Suprapubic skin (tissue), 4 donors: ENCODE data around the gene TNPO2. TPM values are rescaled to one million over a fixed set of nuclear protein-coding genes. Genes with fewer than 3 reads are reported as not detected.

Experiments
- DNase-seq, 2 donors: peaks; one replicate each; pipeline ENCODE4 v3.0.0-alpha.2; 2019; ENCODE audit warnings: low spot score in 2 of 2
- H3K27ac ChIP-seq: fragments of 200-600 bp; sonication (generic); one replicate; pipeline ENCODE4 v1.5.1; 2019
- H3K27me3 ChIP-seq: fragments of 200-600 bp; sonication (generic); one replicate; pipeline ENCODE4 v1.5.1; 2019
- H3K36me3 ChIP-seq: fragments of 200-600 bp; sonication (generic); one replicate; pipeline ENCODE4 v1.5.1; 2019
- H3K4me1 ChIP-seq: fragments of 200-600 bp; sonication (generic); one replicate; pipeline ENCODE4 v1.5.1; 2019
- H3K4me3 ChIP-seq: fragments of 200-600 bp; sonication (generic); one replicate; pipeline ENCODE4 v1.5.1; 2019; ENCODE audit warnings: mild to moderate bottlenecking
- H3K9me3 ChIP-seq: fragments of 200-600 bp; sonication (generic); one replicate; pipeline ENCODE4 v1.5.1; 2019
- EP300 ChIP-seq: sonication (generic); formaldehyde crosslinking; IDR thresholded peaks from one replicate; pipeline ENCODE4 v1.6.1; 2017; ENCODE audit warnings: antibody characterized with exemption
- POLR2A ChIP-seq, 2 donors: fragments of 450-650 bp; IDR thresholded peaks; one replicate each; pipeline ENCODE4 v1.6.1; 2017; ENCODE audit warnings: antibody characterized with exemption in 2 of 2, mild to moderate bottlenecking in 2 of 2, moderate library complexity in 2 of 2
- POLR2AphosphoS5 ChIP-seq, 3 donors: sonication (generic); formaldehyde crosslinking; IDR thresholded peaks; one replicate each; pipeline ENCODE4 v1.6.1; 2017; ENCODE audit warnings: antibody characterized with exemption in 3 of 3
- WGBS: methylation state at CpG from one replicate; pipeline ENCODE4 v1.1.5; 2018; 5-methylcytosine and 5-hydroxymethylcytosine counted together
- total RNA-seq, 4 donors: library from RNA; depleted of rRNA; stranded (reverse); fragments of >200 nt; gene quantifications; one replicate each; pipeline ENCODE4 v1.1.0, GENCODE V29; 2016
- TF ChIP-seq, protein P1 (sequence below), 2 donors: fragments of 200-600 bp in 1 of 2; fragments of 450-650 bp in 1 of 2; sonication (generic) in 1 of 2; IDR thresholded peaks; one replicate each; pipeline ENCODE4 v1.5.1; 2016 to 2019; ENCODE audit warnings: antibody characterized with exemption in 2 of 2, mild to moderate bottlenecking in 1 of 2, moderate library complexity in 1 of 2

TNPO2 gene
- total RNA-seq, 4 donors from 2014 or later: 94.6 to 206 (median 110) TPM

DNA sequence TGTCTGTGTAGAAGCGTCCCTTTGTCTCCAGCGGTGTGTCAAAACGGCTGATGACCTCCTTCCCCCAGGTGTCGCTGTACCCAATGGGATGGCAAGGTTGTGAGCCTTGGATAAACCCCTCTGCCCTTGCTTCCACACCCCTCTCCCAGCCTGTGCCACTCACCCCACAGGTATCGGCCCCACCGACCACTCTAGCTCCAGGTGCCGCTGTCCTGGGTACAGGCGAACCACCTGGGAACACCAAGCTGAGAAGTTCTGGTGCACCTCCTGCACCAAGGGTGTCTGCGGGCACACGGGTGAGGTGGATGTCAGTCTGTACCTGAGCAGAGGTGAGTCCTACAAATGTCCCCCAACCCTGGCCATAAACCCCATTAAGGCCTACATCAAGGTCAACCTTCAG is 73.8 kb downstream of the TNPO2 start:
- H3K27me3 ChIP-seq: no peaks in the 10 kb centered on the region
- H3K9me3 ChIP-seq: no peaks in the 10 kb centered on the region
- DNase-seq: no peak
- no peak overlapping the region for H3K4me3 ChIP-seq
- H3K27ac ChIP-seq: no peak overlapping the region
- H3K4me1 ChIP-seq: peaks cover 13% of the 10 kb centered on the region
- TF ChIP-seq POLR2AphosphoS5 (IDR thresholded peaks at IDR 0.05): no peak
- no peak for TF ChIP-seq POLR2A (IDR thresholded peaks at IDR 0.05)
- no peak for TF ChIP-seq EP300
- TF ChIP-seq, protein P1, sequence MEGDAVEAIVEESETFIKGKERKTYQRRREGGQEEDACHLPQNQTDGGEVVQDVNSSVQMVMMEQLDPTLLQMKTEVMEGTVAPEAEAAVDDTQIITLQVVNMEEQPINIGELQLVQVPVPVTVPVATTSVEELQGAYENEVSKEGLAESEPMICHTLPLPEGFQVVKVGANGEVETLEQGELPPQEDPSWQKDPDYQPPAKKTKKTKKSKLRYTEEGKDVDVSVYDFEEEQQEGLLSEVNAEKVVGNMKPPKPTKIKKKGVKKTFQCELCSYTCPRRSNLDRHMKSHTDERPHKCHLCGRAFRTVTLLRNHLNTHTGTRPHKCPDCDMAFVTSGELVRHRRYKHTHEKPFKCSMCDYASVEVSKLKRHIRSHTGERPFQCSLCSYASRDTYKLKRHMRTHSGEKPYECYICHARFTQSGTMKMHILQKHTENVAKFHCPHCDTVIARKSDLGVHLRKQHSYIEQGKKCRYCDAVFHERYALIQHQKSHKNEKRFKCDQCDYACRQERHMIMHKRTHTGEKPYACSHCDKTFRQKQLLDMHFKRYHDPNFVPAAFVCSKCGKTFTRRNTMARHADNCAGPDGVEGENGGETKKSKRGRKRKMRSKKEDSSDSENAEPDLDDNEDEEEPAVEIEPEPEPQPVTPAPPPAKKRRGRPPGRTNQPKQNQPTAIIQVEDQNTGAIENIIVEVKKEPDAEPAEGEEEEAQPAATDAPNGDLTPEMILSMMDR (IDR thresholded peaks at IDR 0.05): no peak
- WGBS: 98% methylated on average over 6 of the region's 10 CpGs
- H3K36me3 ChIP-seq: peaks cover 17% of the 10 kb centered on the region

Other genes starting within 250 kb of the TNPO2 start
- gene ZNF709, start 239.1 kb downstream of the TNPO2 start, total RNA-seq: 1 to 10 TPM; 1.1 to 4.1 (median 1.7) TPM
- 10 to 100 TPM in 1 of 4 donors, 1 to 10 TPM in 3; 5.6 to 17.4 (median 7.6) TPM for gene ZNF564, start 172.4 kb downstream of the TNPO2 start, total RNA-seq
- gene ZNF490, start 113.1 kb downstream of the TNPO2 start, total RNA-seq: 1 to 10 TPM; 5.0 to 9.3 (median 7.0) TPM
- 10 to 100 TPM; 14.3 to 36.1 (median 17.3) TPM for gene ZNF791, start 113.0 kb downstream of the TNPO2 start, total RNA-seq
- 10 to 100 TPM; 42.6 to 94.1 (median 78.9) TPM for gene MAN2B1, start 57.2 kb downstream of the TNPO2 start, total RNA-seq
- gene WDR83, start 57.1 kb downstream of the TNPO2 start, total RNA-seq: 10 to 100 TPM in 3 of 4 donors, 1 to 10 TPM in 1; 9.8 to 21.9 (median 17.2) TPM
- gene DHPS, start 42.1 kb downstream of the TNPO2 start, total RNA-seq: 100 to 1,000 TPM; 108 to 265 (median 136) TPM
- not detected for gene GNG14, start 35.9 kb downstream of the TNPO2 start, total RNA-seq
- gene FBXW9, start 27.3 kb downstream of the TNPO2 start, total RNA-seq: 10 to 100 TPM in 3 of 4 donors, 1 to 10 TPM in 1; 9.7 to 13.7 (median 12.3) TPM
- 100 to 1,000 TPM; 164 to 228 (median 210) TPM for gene TRIR, start 10.8 kb upstream of the TNPO2 start, total RNA-seq
- 10 to 100 TPM; 26.2 to 63.6 (median 56.9) TPM for gene GET3, start 13.6 kb upstream of the TNPO2 start, total RNA-seq
- 10 to 100 TPM; 18.2 to 62.0 (median 46.8) TPM for gene BEST2, start 27.9 kb upstream of the TNPO2 start, total RNA-seq
- gene HOOK2, start 51.6 kb upstream of the TNPO2 start, total RNA-seq: 100 to 1,000 TPM in 2 of 4 donors, 10 to 100 TPM in 2; 55.1 to 227 (median 83.6) TPM
- 1,000 to 10,000 TPM in 3 of 4 donors, 100 to 1,000 TPM in 1; 687 to 2,027 (median 1,088) TPM for gene JUNB, start 67.6 kb upstream of the TNPO2 start, total RNA-seq
- gene PRDX2, start 77.9 kb upstream of the TNPO2 start, total RNA-seq: 100 to 1,000 TPM; 270 to 579 (median 540) TPM
- 1 to 10 TPM in 1 of 4 donors, not detected in 3; 1.6 TPM for gene THSD8, start 78.1 kb upstream of the TNPO2 start, total RNA-seq
- 10 to 100 TPM; 12.3 to 15.4 (median 14.0) TPM for gene RNASEH2A, start 82.7 kb upstream of the TNPO2 start, total RNA-seq
- not detected for gene RTBDN, start 110.6 kb upstream of the TNPO2 start, total RNA-seq
- gene MAST1, start 114.6 kb upstream of the TNPO2 start, total RNA-seq: 1 to 10 TPM; 2.7 to 5.3 (median 3.7) TPM
- gene DNASE2, start 157.5 kb upstream of the TNPO2 start, total RNA-seq: 10 to 100 TPM; 20.6 to 38.3 (median 31.1) TPM
- not detected for gene KLF1, start 163.3 kb upstream of the TNPO2 start, total RNA-seq
- 10 to 100 TPM; 28.5 to 33.0 (median 31.9) TPM for gene GCDH, start 167.2 kb upstream of the TNPO2 start, total RNA-seq
- under 1 TPM in 1 of 4 donors, not detected in 3; 0.89 TPM for gene SYCE2, start 195.4 kb upstream of the TNPO2 start, total RNA-seq
- gene FARSA, start 209.8 kb upstream of the TNPO2 start, total RNA-seq: 10 to 100 TPM; 49.0 to 60.6 (median 50.9) TPM
- 100 to 1,000 TPM; 131 to 285 (median 237) TPM for gene CALR, start 214.7 kb upstream of the TNPO2 start, total RNA-seq
- 100 to 1,000 TPM in 3 of 4 donors, 10 to 100 TPM in 1; 95.4 to 120 (median 109) TPM for gene RAD23A, start 221.9 kb upstream of the TNPO2 start, total RNA-seq
- 10 to 100 TPM; 20.4 to 31.0 (median 24.8) TPM for gene GADD45GIP1, start 233.3 kb upstream of the TNPO2 start, total RNA-seq
- gene DAND5, start 245.6 kb upstream of the TNPO2 start, total RNA-seq: not detected